Measurements from ENCODE around the gene NTRK2.

Gene NTRK2

DNA sequence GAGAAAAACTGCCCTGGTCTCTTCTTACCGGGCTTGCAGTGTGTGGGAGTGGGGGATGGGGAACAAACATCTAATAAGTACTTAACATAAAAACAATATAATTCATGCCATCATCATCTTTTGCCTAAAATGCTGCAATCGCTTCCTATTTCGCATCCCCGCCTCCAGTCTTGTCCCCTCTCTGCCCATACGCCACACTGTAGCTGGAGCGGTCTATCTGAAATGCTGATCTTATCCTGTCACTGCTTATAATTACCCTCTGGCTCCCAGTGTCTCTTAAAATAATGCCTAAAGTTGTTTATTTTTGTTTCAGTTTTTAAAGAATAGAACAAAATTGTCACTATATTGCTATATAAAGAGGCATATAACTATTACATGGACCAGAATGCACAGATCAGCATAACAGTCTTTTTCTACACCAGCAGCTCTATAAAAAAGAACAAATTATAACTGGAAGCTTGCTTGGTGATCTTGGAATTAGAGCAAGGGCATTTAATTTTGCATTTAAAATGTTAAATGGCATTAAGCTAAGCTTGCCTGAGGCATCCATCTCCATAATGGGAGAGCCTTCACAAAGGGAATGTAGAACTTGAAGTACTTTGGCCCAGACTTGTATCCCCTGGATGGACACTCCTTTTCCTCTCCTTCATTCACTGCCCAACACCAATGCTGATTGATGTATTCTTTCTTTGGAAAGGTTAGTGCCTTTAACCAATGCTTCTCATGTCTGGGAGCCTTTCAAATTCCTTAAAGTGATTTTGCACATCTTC lies 12.2 kb downstream of the NTRK2 start:
- no peak for DNase-seq (ENCODE audit: low read depth in 1 of 2, low spot score in 1 of 2)

GRCh38 chr9:84686068-84686467 lies 16.5 kb downstream of the NTRK2 start:
- no peak for DNase-seq (ENCODE audit: low read depth in 1 of 2, low spot score in 1 of 2)

DNA sequence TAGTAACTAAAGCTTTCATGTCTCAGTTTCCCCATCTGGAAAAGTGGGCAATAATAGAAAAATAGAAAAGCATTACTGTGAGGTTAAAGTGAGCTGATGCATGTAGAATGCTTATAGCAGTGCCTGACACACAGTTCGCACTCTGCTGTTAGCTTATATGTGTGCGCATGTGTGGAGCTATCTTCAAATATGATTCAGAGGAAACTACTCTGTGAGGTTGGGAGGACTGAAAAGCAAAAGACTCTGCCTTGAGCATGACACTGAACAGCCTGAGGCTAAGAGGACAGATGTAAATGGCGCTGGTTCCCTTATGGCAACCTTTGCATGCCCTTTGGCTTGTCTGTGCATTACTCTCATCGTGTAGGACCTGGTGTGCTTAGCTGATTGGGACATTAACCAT lies 19.4 kb downstream of the NTRK2 start:
- no peak for DNase-seq (ENCODE audit: low read depth in 1 of 2, low spot score in 1 of 2)

DNA sequence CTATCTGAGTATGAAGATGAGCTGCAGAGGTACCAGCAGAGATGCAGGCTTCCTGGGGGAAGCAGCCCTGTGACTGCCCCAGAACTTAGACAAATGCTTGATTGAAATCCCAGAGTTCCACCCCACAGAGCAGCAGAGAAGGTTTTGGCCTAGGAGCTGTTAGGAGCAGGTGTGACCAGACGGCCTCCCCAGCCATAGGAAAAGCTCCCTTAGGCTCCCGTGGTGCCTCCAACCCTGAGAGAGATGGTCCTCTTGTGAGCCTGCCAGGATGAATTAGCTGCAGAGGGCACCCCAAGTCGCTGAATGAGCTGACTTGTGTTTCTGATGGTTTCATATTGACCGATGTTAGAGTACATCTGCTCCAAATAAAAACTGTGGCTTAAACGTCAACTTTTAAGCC lies 22.1 kb downstream of the NTRK2 start:
- no peak for DNase-seq (ENCODE audit: low read depth in 1 of 2, low spot score in 1 of 2)

- no peak for DNase-seq (ENCODE audit: low read depth in 1 of 2, low spot score in 1 of 2)
Observed at GRCh38 chr9:84694248-84694647, 24.7 kb downstream of the NTRK2 start.

GRCh38 chr9:84697042-84697441 lies 27.5 kb downstream of the NTRK2 start:
- DNase-seq (ENCODE audit: low read depth in 1 of 2, low spot score in 1 of 2): no peak

DNA sequence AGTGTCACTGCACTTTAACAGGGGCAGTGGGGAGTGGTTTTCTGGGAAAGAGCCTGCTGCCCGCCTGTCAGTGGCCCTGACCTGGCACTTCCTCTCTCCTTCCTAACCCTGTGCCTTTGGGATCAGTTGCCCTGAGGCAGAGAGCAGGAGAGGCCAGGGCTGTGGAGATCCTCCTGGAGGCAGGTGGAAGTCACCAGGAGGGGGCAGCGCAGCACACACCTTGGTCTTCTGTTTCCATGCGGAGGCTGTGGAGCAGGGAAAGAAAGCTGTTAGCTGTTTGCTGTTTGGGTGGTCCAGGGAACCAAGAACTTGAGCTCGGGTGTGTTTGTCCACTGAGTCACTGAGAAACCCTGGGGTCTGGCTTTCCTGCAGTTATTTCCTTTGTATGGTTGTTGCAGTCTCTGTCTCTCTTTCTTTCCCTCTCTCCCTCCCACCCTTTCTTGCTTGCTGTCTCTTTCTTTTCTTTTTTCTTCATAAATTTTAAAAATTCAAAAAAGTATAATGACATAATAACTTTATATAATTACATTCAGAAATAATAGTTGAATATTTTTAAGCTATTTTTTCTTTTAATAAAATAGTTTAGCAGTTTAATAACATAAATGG lies 28.1 kb downstream of the NTRK2 start:
- peak in 1 of 2 donors; percentile 5 for DNase-seq (ENCODE audit: low read depth in 1 of 2, low spot score in 1 of 2)

- DNase-seq (ENCODE audit: low read depth in 1 of 2, low spot score in 1 of 2): no peak
Observed at GRCh38 chr9:84698323-84698722, 28.8 kb downstream of the NTRK2 start.

DNA sequence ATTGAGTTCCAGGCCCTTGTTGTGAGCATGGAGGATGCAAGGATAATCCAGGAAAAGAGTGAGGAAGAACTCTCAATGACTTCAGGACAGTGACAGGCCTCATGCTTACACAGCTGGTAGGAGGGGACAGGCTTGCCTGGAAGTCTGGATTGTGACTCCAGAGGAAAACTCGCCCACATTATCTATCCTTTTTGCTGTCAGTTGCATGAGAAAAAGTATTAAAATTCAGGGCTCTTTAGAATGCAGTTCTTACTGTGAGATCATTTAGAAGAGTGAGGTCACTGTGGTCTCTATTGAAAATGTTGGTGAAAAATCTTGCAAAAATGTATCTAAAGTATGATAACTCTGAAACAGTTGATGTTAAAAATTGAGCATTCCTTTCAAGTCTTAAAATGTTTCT lies 30.5 kb downstream of the NTRK2 start:
- DNase-seq (ENCODE audit: low read depth in 1 of 2, low spot score in 1 of 2): no peak

- no peak for DNase-seq (ENCODE audit: low read depth in 1 of 2, low spot score in 1 of 2)
Observed at GRCh38 chr9:84701801-84702200, 32.3 kb downstream of the NTRK2 start.

GRCh38 chr9:84702471-84702870 lies 32.9 kb downstream of the NTRK2 start:
- DNase-seq (ENCODE audit: low read depth in 1 of 2, low spot score in 1 of 2): no peak

GRCh38 chr9:84703793-84704192 lies 34.3 kb downstream of the NTRK2 start:
- no peak for DNase-seq (ENCODE audit: low read depth in 1 of 2, low spot score in 1 of 2)

- DNase-seq (ENCODE audit: low read depth in 1 of 2, low spot score in 1 of 2): no peak
Observed at GRCh38 chr9:84705128-84705527, 35.6 kb downstream of the NTRK2 start.

GRCh38 chr9:84708400-84708799 lies 38.9 kb downstream of the NTRK2 start:
- no peak for DNase-seq (ENCODE audit: low read depth in 1 of 2, low spot score in 1 of 2)

DNA sequence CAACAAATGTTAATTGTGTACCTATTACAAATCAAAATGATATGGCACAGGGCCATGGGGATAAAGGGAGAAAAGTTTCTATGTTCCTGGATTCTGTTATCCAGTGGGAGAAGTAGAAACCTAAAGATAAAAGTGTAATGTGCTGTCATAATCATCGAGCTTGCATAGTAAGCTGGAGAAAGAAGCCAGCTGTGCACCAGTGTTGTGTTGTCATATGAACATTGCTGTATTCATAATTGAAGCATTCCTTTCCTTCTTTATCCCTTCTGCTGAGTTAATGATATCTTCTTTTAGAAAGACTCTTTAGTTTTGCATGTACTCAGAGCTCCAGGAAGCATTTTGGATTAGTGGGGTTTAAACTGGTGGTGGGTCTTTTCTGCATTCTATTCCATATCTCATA lies 39.5 kb downstream of the NTRK2 start:
- no peak for DNase-seq (ENCODE audit: low read depth in 1 of 2, low spot score in 1 of 2)

GRCh38 chr9:84710701-84711397 lies 41.3 kb downstream of the NTRK2 start:
- DNase-seq (ENCODE audit: low read depth in 1 of 2, low spot score in 1 of 2): no peak

DNA sequence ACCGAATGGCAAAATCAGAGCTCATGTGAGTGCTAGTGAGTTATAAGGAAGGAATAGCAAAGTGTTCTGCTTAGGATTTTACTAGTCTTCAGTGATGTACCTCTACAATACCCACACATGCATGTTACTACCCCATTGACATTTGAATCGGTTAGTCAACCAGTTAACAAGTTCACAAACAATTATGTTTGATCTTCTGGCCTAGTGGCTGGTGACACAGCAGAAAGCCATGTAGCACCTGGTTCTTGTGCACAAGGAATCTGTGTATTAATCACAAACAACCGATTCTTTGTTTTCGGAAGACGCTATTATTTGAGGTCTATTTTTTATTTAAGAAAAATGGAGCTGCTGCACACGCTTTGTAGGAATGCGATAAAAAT lies 41.9 kb downstream of the NTRK2 start:
- DNase-seq (ENCODE audit: low read depth in 1 of 2, low spot score in 1 of 2): no peak

GRCh38 chr9:84711936-84712335 lies 42.4 kb downstream of the NTRK2 start:
- no peak for DNase-seq (ENCODE audit: low read depth in 1 of 2, low spot score in 1 of 2)

GRCh38 chr9:84716217-84716616 lies 46.7 kb downstream of the NTRK2 start:
- DNase-seq (ENCODE audit: low read depth in 1 of 2, low spot score in 1 of 2): no peak

DNA sequence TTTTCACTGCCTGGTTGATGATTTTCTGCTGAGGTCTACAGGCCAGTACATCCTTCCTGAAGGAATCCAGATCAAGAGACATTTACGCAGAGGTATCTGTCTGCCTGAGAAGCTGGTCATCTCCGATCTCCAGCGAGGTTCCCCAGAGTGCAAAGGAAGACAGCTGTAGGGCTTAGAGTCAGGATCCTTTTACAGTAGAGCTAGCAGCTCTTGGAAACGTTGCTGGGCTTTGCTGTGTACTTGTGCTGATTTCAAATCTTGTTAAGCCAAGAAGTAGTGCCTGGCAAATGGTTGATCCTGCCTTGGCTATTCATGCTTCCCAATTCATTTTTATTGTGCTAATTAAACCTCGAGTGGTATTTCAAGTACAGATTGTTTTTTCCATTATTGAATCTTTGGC lies 48.9 kb downstream of the NTRK2 start:
- no peak for DNase-seq (ENCODE audit: low read depth in 1 of 2, low spot score in 1 of 2)

- DNase-seq (ENCODE audit: low read depth in 1 of 2, low spot score in 1 of 2): no peak
Observed at GRCh38 chr9:84722388-84722989, 53.0 kb downstream of the NTRK2 start.

GRCh38 chr9:84723426-84723825 lies 53.9 kb downstream of the NTRK2 start:
- DNase-seq (ENCODE audit: low read depth in 1 of 2, low spot score in 1 of 2): no peak
